ENCODE data around the gene LOXL4.
A peak's percentile ranks its signal among the peaks of the same experiment; 100 is the strongest.

Gene LOXL4

DNA sequence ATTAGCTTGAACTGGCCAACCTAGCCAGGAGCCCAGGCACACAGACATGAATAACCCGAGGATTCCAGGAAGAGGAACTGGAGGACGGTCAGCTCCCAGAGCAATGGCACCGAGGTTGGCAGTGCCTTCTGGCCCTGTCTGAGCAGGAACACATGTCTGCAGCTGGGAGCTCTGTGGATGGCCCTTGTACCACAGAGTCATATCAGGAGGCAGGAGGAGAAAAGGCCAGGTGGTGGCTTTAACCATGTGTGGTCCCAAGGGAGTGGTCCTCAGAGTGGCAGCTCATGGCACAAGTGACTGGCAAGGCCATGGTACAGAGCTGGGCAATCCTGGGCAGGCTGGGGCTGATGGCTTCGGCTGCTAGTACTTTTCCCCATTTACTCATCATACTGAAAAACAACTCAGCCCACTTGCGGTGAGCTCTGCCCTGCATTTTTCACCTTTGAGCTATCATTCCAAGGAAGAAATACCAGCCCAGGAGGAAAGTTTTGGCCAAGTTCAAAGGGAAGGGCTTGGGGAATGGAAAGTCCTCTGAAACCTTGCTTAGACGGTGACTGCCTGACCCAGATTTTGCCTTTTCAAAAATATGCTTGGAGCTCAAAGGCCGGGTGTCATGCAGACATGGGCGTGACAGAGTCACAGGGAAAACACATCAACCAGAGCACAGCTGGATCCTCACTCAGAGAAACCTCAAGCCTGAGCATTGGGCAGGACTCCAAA lies 25.7 kb upstream of the LOXL4 start:
- TF ChIP-seq, protein P1, sequence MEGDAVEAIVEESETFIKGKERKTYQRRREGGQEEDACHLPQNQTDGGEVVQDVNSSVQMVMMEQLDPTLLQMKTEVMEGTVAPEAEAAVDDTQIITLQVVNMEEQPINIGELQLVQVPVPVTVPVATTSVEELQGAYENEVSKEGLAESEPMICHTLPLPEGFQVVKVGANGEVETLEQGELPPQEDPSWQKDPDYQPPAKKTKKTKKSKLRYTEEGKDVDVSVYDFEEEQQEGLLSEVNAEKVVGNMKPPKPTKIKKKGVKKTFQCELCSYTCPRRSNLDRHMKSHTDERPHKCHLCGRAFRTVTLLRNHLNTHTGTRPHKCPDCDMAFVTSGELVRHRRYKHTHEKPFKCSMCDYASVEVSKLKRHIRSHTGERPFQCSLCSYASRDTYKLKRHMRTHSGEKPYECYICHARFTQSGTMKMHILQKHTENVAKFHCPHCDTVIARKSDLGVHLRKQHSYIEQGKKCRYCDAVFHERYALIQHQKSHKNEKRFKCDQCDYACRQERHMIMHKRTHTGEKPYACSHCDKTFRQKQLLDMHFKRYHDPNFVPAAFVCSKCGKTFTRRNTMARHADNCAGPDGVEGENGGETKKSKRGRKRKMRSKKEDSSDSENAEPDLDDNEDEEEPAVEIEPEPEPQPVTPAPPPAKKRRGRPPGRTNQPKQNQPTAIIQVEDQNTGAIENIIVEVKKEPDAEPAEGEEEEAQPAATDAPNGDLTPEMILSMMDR (IDR thresholded peaks at IDR 0.05; ENCODE audit: unreplicated experiment in 3 of 3) = no peak
- Mint-ChIP-seq H3K27me3 (ENCODE audit: low read depth) (peaks cover 10% of the 10 kb centered on the region), H3K27ac (no peak overlapping the region), H3K36me3 (ENCODE audit: low read depth) (no peaks in the 10 kb centered on the region), H3K4me3 (no peak overlapping the region), H3K9me3 (no peaks in the 10 kb centered on the region), H3K4me1 (peaks cover 35% of the 10 kb centered on the region)

DNA sequence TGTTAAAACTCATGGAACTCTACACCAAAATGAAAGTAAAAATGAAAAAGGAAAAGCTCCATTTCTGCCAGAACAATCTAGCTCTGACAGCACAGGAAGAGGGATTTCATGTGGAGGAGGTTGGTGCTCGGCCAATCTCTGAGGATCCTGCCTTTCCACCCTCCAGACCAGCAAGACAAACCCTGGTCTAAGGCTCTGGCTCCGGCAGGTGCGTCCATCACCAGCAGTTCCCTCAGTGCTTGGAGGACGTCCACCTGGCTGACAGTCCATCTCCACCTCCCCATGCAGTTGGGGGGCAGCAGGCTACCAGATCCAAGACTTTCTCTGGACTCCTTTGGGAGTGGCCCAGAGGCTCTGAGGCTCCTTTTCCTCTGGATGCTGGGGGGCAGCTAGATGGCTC lies 25.0 kb upstream of the LOXL4 start:
- Mint-ChIP-seq H3K27me3 (ENCODE audit: low read depth) (peaks cover 10% of the 10 kb centered on the region), H3K36me3 (ENCODE audit: low read depth) (no peaks in the 10 kb centered on the region), H3K4me1 (peaks cover 35% of the 10 kb centered on the region), H3K9me3 (no peaks in the 10 kb centered on the region), H3K4me3 (peak overlapping the region in 1 of 3 experiments; percentile 4), H3K27ac (peak overlapping the region in 1 of 3 experiments; percentile 15)
- TF ChIP-seq, protein P1 (IDR thresholded peaks at IDR 0.05; ENCODE audit: unreplicated experiment in 3 of 3) = no peak

DNA sequence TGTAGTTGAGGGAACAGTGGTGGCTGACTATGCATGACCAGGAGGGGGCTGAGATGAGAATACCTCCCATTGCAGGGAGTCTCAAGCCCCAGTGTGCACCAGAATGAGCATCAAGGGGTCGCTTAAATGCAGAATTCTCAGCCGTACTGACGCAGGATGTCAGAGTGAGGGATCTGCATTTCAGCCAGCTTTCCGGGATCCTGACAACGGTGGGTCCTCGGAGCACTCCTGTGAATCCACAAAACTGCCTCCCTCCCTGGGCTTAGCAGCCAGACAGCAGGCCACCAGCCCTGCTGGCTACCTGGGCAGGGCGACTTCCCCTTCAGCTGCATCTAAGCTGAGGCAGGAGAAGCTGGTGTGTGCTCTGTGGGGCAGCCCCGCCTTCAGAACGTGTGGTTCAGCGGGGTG lies 21.8 kb upstream of the LOXL4 start:
- TF ChIP-seq, protein P1 (IDR thresholded peaks at IDR 0.05; ENCODE audit: unreplicated experiment in 3 of 3) = no peak
- H3K4me1 Mint-ChIP-seq = peaks cover 17% of the 10 kb centered on the region
- no peaks in the 10 kb centered on the region for H3K9me3 Mint-ChIP-seq
- H3K4me3 Mint-ChIP-seq = no peak overlapping the region
- peaks cover 4% of the 10 kb centered on the region for H3K27me3 Mint-ChIP-seq (ENCODE audit: low read depth)
- no peaks in the 10 kb centered on the region for H3K36me3 Mint-ChIP-seq (ENCODE audit: low read depth)
- H3K27ac Mint-ChIP-seq = no peak overlapping the region

DNA sequence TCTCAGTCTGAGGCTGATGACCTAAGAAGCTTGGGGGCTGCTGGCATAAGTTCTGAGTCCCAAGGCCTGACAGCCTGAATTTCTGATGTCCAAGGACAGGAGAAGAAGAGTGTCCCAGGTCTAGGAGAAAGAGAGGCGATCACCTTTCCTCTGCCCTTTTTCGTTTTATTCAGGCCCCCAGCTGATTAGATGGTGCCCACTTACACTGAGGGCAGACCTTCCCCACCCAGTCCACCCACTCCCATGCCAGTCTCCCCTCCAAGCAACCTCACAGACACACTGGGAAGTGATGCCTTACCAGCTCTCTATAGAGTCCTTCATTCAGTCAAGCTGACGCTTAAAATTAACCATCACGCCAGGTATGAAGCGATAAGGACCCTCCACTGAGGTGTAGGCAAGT lies 19.3 kb upstream of the LOXL4 start:
- TF ChIP-seq, protein P1 (IDR thresholded peaks at IDR 0.05; ENCODE audit: unreplicated experiment in 3 of 3) = no peak
- H3K9me3 Mint-ChIP-seq = no peaks in the 10 kb centered on the region
- H3K27me3 Mint-ChIP-seq (ENCODE audit: low read depth) = peaks cover 5% of the 10 kb centered on the region
- H3K4me3 Mint-ChIP-seq = no peak overlapping the region
- no peak overlapping the region for H3K27ac Mint-ChIP-seq
- no peaks in the 10 kb centered on the region for H3K36me3 Mint-ChIP-seq (ENCODE audit: low read depth)
- no peaks in the 10 kb centered on the region for H3K4me1 Mint-ChIP-seq

DNA sequence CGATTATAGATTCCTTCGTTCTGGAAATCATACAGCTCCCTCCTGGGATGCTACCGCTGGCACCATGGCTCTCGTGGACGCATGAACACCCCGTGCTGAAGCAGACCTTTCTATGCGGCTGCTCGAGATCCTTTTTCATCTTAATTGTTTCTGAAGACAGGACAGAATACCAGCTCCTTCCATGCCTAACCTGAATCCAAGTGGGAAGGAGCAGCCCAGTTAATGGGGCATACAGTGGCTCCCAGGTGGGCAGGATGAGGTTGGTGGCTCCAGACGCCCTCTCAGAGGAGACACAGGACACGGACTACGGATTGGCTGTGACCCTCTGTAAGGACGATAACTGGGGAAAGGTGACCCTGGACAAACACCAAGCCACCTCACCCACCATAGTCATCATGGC lies 18.4 kb upstream of the LOXL4 start:
- H3K27me3 Mint-ChIP-seq (ENCODE audit: low read depth) = peaks cover 8% of the 10 kb centered on the region
- H3K36me3 Mint-ChIP-seq (ENCODE audit: low read depth) = no peaks in the 10 kb centered on the region
- no peak overlapping the region for H3K4me3 Mint-ChIP-seq
- no peak overlapping the region for H3K27ac Mint-ChIP-seq
- no peaks in the 10 kb centered on the region for H3K4me1 Mint-ChIP-seq
- TF ChIP-seq, protein P1 (IDR thresholded peaks at IDR 0.05; ENCODE audit: unreplicated experiment in 3 of 3) = no peak
- peaks cover 1% of the 10 kb centered on the region for H3K9me3 Mint-ChIP-seq

DNA sequence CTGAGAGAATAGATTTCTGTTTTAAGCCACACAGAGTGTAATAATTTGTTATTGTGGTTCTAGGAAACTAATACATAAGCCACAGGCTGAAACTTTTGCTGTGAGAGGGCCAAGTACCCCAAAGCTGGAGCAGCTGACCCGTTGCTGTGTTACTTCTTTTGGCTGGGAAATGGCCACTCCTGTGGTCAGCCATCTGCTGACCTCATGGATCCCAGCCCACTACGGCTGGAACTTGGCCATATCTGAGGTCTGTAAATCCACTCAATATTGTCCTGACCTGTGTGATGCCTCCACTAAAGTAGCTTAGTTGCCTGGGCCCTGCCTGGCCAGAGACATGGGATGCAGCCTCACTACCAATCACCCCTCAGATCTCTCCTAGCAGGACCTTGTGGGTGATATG lies 17.4 kb upstream of the LOXL4 start:
- TF ChIP-seq, protein P1 (IDR thresholded peaks at IDR 0.05; ENCODE audit: unreplicated experiment in 3 of 3) = no peak
- Mint-ChIP-seq H3K36me3 (ENCODE audit: low read depth) (no peaks in the 10 kb centered on the region), H3K27ac (no peak overlapping the region), H3K4me3 (no peak overlapping the region), H3K4me1 (no peaks in the 10 kb centered on the region), H3K27me3 (ENCODE audit: low read depth) (peaks cover 8% of the 10 kb centered on the region), H3K9me3 (peaks cover 8% of the 10 kb centered on the region)

All from nephron (organoid).